ENCODE results near the gene EPN2. TPM values are rescaled to one million over a fixed set of nuclear protein-coding genes. Genes with fewer than 3 reads are reported as not detected.
"Not testable (repeated sequence)": the region's sequence is repeated elsewhere in the genome, so short reads cannot be mapped to it uniquely, and the experiment has no call there.

EPN2 gene
- total RNA-seq, 1 donor from 2014 or later: 53.9 TPM

- H3K27me3 Mint-ChIP-seq; H3K4me1 Mint-ChIP-seq (ENCODE audit: unreplicated experiment); H3K36me3 Mint-ChIP-seq; H3K4me3 Mint-ChIP-seq; H3K27ac Mint-ChIP-seq; DNase-seq (ENCODE audit: extremely low spot score, unreplicated experiment); H3K9me3 Mint-ChIP-seq: not testable (repeated sequence)
Observed at GRCh38 chr17:19226610-19227588, 10.3 kb upstream of the EPN2 start.

GRCh38 chr17:19234676-19235075 lies 2.5 kb upstream of the EPN2 start:
- H3K9me3 Mint-ChIP-seq; H3K27ac Mint-ChIP-seq; DNase-seq (ENCODE audit: extremely low spot score, unreplicated experiment); H3K4me3 Mint-ChIP-seq; H3K4me1 Mint-ChIP-seq (ENCODE audit: unreplicated experiment); H3K36me3 Mint-ChIP-seq; H3K27me3 Mint-ChIP-seq: not testable (repeated sequence)

- H3K9me3 Mint-ChIP-seq; DNase-seq (ENCODE audit: extremely low spot score, unreplicated experiment); H3K4me3 Mint-ChIP-seq; H3K27ac Mint-ChIP-seq; H3K27me3 Mint-ChIP-seq; H3K36me3 Mint-ChIP-seq: not testable (repeated sequence)
- H3K4me1 Mint-ChIP-seq (ENCODE audit: unreplicated experiment): peaks cover 13% of the 10 kb centered on the region
Observed at GRCh38 chr17:19236351-19237138, 621 bp upstream of the EPN2 start.

- H3K4me3 Mint-ChIP-seq: peak overlapping the region; percentile 93
- peak; percentile 26 for TF ChIP-seq CTCF (conservative IDR thresholded peaks at IDR 0.05)
- peaks cover 10% of the 10 kb centered on the region for H3K36me3 Mint-ChIP-seq
- DNase-seq (ENCODE audit: extremely low spot score, unreplicated experiment): no peak
- peaks cover 17% of the 10 kb centered on the region for H3K4me1 Mint-ChIP-seq (ENCODE audit: unreplicated experiment)
- no peaks in the 10 kb centered on the region for H3K27me3 Mint-ChIP-seq
- peak overlapping the region; percentile 83 for H3K27ac Mint-ChIP-seq
- no peaks in the 10 kb centered on the region for H3K9me3 Mint-ChIP-seq
Observed at GRCh38 chr17:19237389-19238166, 412 bp downstream of the EPN2 start.

GRCh38 chr17:19238167-19238505 lies 970 bp downstream of the EPN2 start:
- TF ChIP-seq CTCF (conservative IDR thresholded peaks at IDR 0.05): no peak
- Mint-ChIP-seq H3K27ac (peak overlapping the region; percentile 83), H3K4me3 (peak overlapping the region; percentile 93), H3K36me3 (peaks cover 12% of the 10 kb centered on the region), H3K27me3 (no peaks in the 10 kb centered on the region), H3K9me3 (no peaks in the 10 kb centered on the region), H3K4me1 (ENCODE audit: unreplicated experiment) (peaks cover 22% of the 10 kb centered on the region)
- DNase-seq (ENCODE audit: extremely low spot score, unreplicated experiment): no peak

DNA sequence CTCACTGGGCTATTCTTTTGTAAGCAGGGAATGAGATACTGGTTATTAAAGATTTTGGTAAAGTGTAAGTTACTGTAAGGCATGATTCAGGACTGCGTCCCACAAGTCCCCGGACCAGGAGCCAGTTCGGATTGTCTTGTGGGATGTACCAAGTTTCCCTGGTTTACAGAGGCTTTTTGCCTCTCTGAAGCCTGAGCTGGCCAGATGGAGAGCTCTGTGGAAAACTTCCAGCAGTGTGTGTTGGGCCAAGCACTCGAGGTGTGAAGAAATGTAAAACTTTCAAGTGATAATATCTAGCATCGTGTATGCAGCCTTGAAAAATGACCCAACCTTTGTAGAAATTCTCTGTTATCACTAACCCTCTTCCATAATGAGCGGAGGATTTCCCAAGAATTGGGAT lies 2.4 kb downstream of the EPN2 start:
- Mint-ChIP-seq H3K27ac (no peak overlapping the region), H3K4me3 (peak overlapping the region; percentile 70), H3K27me3 (no peaks in the 10 kb centered on the region), H3K4me1 (ENCODE audit: unreplicated experiment) (peaks cover 26% of the 10 kb centered on the region), H3K9me3 (no peaks in the 10 kb centered on the region), H3K36me3 (peaks cover 17% of the 10 kb centered on the region)
- no peak for TF ChIP-seq CTCF (conservative IDR thresholded peaks at IDR 0.05)
- DNase-seq (ENCODE audit: extremely low spot score, unreplicated experiment): no peak
